Neural cell (in vitro differentiated cells): ENCODE data around the gene ARSB. TPM values are rescaled to one million over a fixed set of nuclear protein-coding genes. Genes with fewer than 3 reads are reported as not detected.

Experiments used
- H2AFZ ChIP-seq: fragments of 200-600, 300-800 bp; sonication (generic), shearing (Covaris generic); 2 replicates; pipeline ENCODE4 v1.6.0; 2014; ENCODE audit warnings: low read depth, mild to moderate bottlenecking, antibody characterized with exemption, low read length, moderate library complexity
- H3F3A ChIP-seq: fragments of 200-600 bp; shearing (Covaris generic); 2 replicates; pipeline ENCODE4 v1.6.1; 2016; ENCODE audit warnings: mild to moderate bottlenecking, moderate library complexity, mixed read lengths, antibody characterized with exemption, low read length; ENCODE audit not compliant: insufficient read depth, poor library complexity, severe bottlenecking
- H3K27ac ChIP-seq: fragments of 200-600, 300-800 bp; sonication (generic), shearing (Covaris generic); 2 replicates; pipeline ENCODE4 v1.5.1; 2014; ENCODE audit warnings: mild to moderate bottlenecking, low read length, moderate library complexity
- H3K27me3 ChIP-seq: fragments of 300-800, 200-600 bp; sonication (generic), shearing (Covaris generic); 2 replicates; pipeline ENCODE4 v1.6.0; 2014; ENCODE audit warnings: mild to moderate bottlenecking, low read depth, low read length, moderate library complexity; ENCODE audit not compliant: insufficient read depth
- H3K36me3 ChIP-seq: fragments of 300-800, 200-600 bp; sonication (generic), shearing (Covaris generic); 2 replicates; pipeline ENCODE4 v1.5.1; 2014; ENCODE audit warnings: mild to moderate bottlenecking, antibody characterized with exemption, low read length, moderate library complexity; ENCODE audit not compliant: insufficient read depth
- H3K4me2 ChIP-seq: fragments of 300-800, 200-600 bp; sonication (generic), shearing (Covaris generic); 2 replicates; pipeline ENCODE4 v1.6.0; 2014; ENCODE audit warnings: mild to moderate bottlenecking, low read length
- H3K4me3 ChIP-seq: fragments of 300-800, 200-600 bp; sonication (generic), shearing (Covaris generic); 2 replicates; pipeline ENCODE4 v1.5.1; 2014; ENCODE audit warnings: mild to moderate bottlenecking, low read length, moderate library complexity
- H3K79me2 ChIP-seq: fragments of 200-600 bp; shearing (Covaris generic); replicated peaks from 2 replicates; pipeline ENCODE4 v1.6.0; 2014; ENCODE audit warnings: mild to moderate bottlenecking, low read length, moderate library complexity; ENCODE audit not compliant: insufficient read depth
- H3K9ac ChIP-seq: fragments of 300-800, 200-600 bp; sonication (generic), shearing (Covaris generic); 2 replicates; pipeline ENCODE4 v1.6.1; 2016; ENCODE audit warnings: mild to moderate bottlenecking, low read length, mixed read lengths
- H3K9me2 ChIP-seq: fragments of 200-600 bp; shearing (Covaris generic); 2 replicates; pipeline ENCODE4 v1.6.1; 2016; ENCODE audit warnings: mild to moderate bottlenecking, low read length, mixed read lengths; ENCODE audit not compliant: insufficient read depth
- H3K9me3 ChIP-seq: fragments of 200-600, 300-800 bp; sonication (generic), shearing (Covaris generic); 2 replicates; pipeline ENCODE4 v1.6.1; 2016; ENCODE audit warnings: mild to moderate bottlenecking, mixed run types, low read length, moderate library complexity, mixed read lengths
- H4K20me1 ChIP-seq: fragments of 200-600 bp; shearing (Covaris generic); 2 replicates; pipeline ENCODE4 v1.6.1; 2016; ENCODE audit warnings: mild to moderate bottlenecking, mixed run types; ENCODE audit not compliant: insufficient read depth
- EP300 ChIP-seq: fragments of 450-650 bp; conservative IDR thresholded peaks from 2 replicates; pipeline ENCODE4 v1.6.1; 2014; ENCODE audit warnings: antibody characterized with exemption, mild to moderate bottlenecking, moderate library complexity; ENCODE audit not compliant: poor library complexity, severe bottlenecking
- EZH2 ChIP-seq: fragments of 200-600, 300-800 bp; shearing (Covaris generic), sonication (generic); IDR thresholded peaks from 2 replicates; pipeline ENCODE4 v1.6.1; 2014; ENCODE audit warnings: antibody characterized with exemption, low read length, borderline replicate concordance, mild to moderate bottlenecking; ENCODE audit not compliant: insufficient read depth, poor library complexity, severe bottlenecking
- MXI1 ChIP-seq: fragments of 450-650 bp; conservative IDR thresholded peaks from 2 replicates; pipeline ENCODE4 v1.6.1; 2014; ENCODE audit warnings: antibody characterized with exemption, mild to moderate bottlenecking; ENCODE audit not compliant: poor library complexity, severe bottlenecking
- POLR2AphosphoS5 ChIP-seq: IDR thresholded peaks from 2 replicates; pipeline ENCODE4 v1.6.1; 2012
- RAD21 ChIP-seq: fragments of 450-650 bp; conservative IDR thresholded peaks from 2 replicates; pipeline ENCODE4 v1.6.1; 2014; ENCODE audit warnings: antibody characterized with exemption, mild to moderate bottlenecking, moderate library complexity
- SMC3 ChIP-seq: fragments of 450-650 bp; conservative IDR thresholded peaks from 2 replicates; pipeline ENCODE4 v1.6.1; 2014; ENCODE audit warnings: antibody characterized with exemption, mild to moderate bottlenecking, moderate library complexity; ENCODE audit not compliant: poor library complexity
- TAF1 ChIP-seq: IDR thresholded peaks from 2 replicates; pipeline ENCODE4 v1.6.1; 2012; ENCODE audit warnings: low read depth
- polyA plus RNA-seq: library from polyadenylated mRNA; depleted of rRNA; stranded (reverse); fragments of >200 nt; gene quantifications from 2 replicates; pipeline ENCODE4 v1.2.3, GENCODE V29; 2014
- TF ChIP-seq, protein P1 (sequence below): IDR thresholded peaks from 2 replicates; pipeline ENCODE4 v1.6.1; 2012; ENCODE audit warnings: borderline replicate concordance
- TF ChIP-seq, protein P2 (sequence below): fragments of 450-650 bp; IDR thresholded peaks from 2 replicates; pipeline ENCODE4 v1.5.1; 2014; ENCODE audit warnings: antibody characterized with exemption, mild to moderate bottlenecking, moderate library complexity; ENCODE audit not compliant: poor library complexity, severe bottlenecking

ARSB gene
- polyA plus RNA-seq, 1 donor from 2014 or later = 8.7 TPM

DNA sequence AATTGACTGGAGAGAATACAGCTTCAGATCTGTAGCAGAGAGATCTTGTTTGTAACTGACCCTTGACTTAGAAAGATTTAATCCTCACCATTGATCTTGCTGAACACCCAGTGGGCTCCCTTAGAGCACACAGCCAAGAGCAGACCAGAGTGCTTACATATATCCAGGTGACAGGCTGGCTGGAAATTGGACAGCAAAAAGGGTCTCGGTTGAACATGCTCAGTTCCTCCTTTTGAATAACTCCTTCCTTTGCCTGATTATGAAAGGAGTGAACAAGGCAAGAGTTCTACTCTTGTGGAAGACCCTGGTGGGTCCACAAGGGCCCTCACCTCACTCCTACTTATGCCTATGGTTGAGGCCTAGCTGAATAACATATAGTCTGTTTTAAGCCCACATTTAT lies 202.4 kb downstream of the ARSB start:
- TF ChIP-seq TAF1 = no peak
- TF ChIP-seq EP300 = no peak
- TF ChIP-seq, protein P1, sequence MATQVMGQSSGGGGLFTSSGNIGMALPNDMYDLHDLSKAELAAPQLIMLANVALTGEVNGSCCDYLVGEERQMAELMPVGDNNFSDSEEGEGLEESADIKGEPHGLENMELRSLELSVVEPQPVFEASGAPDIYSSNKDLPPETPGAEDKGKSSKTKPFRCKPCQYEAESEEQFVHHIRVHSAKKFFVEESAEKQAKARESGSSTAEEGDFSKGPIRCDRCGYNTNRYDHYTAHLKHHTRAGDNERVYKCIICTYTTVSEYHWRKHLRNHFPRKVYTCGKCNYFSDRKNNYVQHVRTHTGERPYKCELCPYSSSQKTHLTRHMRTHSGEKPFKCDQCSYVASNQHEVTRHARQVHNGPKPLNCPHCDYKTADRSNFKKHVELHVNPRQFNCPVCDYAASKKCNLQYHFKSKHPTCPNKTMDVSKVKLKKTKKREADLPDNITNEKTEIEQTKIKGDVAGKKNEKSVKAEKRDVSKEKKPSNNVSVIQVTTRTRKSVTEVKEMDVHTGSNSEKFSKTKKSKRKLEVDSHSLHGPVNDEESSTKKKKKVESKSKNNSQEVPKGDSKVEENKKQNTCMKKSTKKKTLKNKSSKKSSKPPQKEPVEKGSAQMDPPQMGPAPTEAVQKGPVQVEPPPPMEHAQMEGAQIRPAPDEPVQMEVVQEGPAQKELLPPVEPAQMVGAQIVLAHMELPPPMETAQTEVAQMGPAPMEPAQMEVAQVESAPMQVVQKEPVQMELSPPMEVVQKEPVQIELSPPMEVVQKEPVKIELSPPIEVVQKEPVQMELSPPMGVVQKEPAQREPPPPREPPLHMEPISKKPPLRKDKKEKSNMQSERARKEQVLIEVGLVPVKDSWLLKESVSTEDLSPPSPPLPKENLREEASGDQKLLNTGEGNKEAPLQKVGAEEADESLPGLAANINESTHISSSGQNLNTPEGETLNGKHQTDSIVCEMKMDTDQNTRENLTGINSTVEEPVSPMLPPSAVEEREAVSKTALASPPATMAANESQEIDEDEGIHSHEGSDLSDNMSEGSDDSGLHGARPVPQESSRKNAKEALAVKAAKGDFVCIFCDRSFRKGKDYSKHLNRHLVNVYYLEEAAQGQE = no peak
- TF ChIP-seq, protein P2, sequence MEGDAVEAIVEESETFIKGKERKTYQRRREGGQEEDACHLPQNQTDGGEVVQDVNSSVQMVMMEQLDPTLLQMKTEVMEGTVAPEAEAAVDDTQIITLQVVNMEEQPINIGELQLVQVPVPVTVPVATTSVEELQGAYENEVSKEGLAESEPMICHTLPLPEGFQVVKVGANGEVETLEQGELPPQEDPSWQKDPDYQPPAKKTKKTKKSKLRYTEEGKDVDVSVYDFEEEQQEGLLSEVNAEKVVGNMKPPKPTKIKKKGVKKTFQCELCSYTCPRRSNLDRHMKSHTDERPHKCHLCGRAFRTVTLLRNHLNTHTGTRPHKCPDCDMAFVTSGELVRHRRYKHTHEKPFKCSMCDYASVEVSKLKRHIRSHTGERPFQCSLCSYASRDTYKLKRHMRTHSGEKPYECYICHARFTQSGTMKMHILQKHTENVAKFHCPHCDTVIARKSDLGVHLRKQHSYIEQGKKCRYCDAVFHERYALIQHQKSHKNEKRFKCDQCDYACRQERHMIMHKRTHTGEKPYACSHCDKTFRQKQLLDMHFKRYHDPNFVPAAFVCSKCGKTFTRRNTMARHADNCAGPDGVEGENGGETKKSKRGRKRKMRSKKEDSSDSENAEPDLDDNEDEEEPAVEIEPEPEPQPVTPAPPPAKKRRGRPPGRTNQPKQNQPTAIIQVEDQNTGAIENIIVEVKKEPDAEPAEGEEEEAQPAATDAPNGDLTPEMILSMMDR = no peak
- no peak for TF ChIP-seq MXI1
- TF ChIP-seq SMC3 = no peak
- no peak for TF ChIP-seq RAD21
- TF ChIP-seq EZH2 = no peak
- TF ChIP-seq POLR2AphosphoS5 = no peak

DNA sequence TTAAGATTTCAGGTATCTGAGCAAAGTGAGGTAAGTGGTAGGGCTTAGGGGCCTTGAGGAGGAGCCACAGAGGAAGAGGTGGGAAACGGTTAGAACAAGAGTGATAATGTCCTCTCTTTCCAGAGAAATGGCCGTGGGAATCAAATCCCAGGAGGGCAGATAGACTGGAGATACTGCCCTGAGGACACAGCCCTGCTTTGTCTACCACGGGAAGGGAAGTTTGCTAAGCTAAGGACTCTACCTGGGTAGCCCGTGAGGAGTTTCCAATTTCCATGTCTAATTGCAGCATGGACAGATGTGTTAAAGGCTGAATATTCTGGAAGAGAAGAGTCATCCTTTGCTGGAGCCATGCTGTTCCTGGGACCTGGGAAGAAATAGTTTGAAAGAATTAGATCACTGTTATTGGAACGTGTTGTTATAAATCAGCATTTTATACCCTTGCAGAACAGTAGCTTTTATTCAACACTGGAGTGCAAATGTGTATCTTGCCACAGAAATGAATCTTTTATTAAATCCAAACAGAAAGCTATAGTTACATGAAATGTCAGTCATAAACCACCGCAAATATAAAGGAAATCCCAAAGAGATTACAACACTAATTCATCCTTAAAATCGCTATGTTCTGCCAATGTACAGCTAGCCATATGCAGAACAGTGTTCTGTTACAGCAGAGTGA lies 203.4 kb downstream of the ARSB start:
- no peaks in the 10 kb centered on the region for H3K9me3 ChIP-seq
- no peak overlapping the region for H3K9ac ChIP-seq
- no peaks in the 10 kb centered on the region for H3F3A ChIP-seq
- H3K27me3 ChIP-seq = no peaks in the 10 kb centered on the region
- TF ChIP-seq EZH2 (no peak), EP300 (no peak), RAD21 (no peak)
- H2AFZ ChIP-seq = no peak overlapping the region
- no peaks in the 10 kb centered on the region for H3K79me2 ChIP-seq
- no peaks in the 10 kb centered on the region for H3K9me2 ChIP-seq
- H4K20me1 ChIP-seq = no peaks in the 10 kb centered on the region
- no peak overlapping the region for H3K4me2 ChIP-seq
- H3K36me3 ChIP-seq = no peaks in the 10 kb centered on the region
- no peak overlapping the region for H3K4me3 ChIP-seq
- no peak overlapping the region for H3K27ac ChIP-seq

More for the DNA sequence above, 202.4 kb downstream of the ARSB start:
- H4K20me1 ChIP-seq = no peaks in the 10 kb centered on the region
- no peak overlapping the region for H3K4me3 ChIP-seq
- H3K9me2 ChIP-seq = no peaks in the 10 kb centered on the region
- no peak overlapping the region for H3K4me2 ChIP-seq
- no peaks in the 10 kb centered on the region for H3K9me3 ChIP-seq
- no peaks in the 10 kb centered on the region for H3F3A ChIP-seq
- H3K27ac ChIP-seq = no peak overlapping the region
- H2AFZ ChIP-seq = no peak overlapping the region
- no peaks in the 10 kb centered on the region for H3K36me3 ChIP-seq
- H3K79me2 ChIP-seq = no peaks in the 10 kb centered on the region
- H3K9ac ChIP-seq = no peak overlapping the region
- no peaks in the 10 kb centered on the region for H3K27me3 ChIP-seq
